HEK293 (cell line): ENCODE data around the gene TM7SF3.

ENCODE experiments used
- BCL11B ChIP-seq: fragments of 450-650 bp; formaldehyde crosslinking; IDR thresholded peaks from 2 replicates; pipeline ENCODE4 v1.5.1; 2016; ENCODE audit warnings: low read depth, missing biosample characterization, missing genetic modification characterization
- BCL6B ChIP-seq: fragments of 450-650 bp; formaldehyde crosslinking; IDR thresholded peaks from 2 replicates; pipeline ENCODE4 v1.5.1; 2017; ENCODE audit warnings: missing biosample characterization, missing genetic modification characterization
- KLF7 ChIP-seq: fragments of 450-650 bp; formaldehyde crosslinking; IDR thresholded peaks from 2 replicates; pipeline ENCODE4 v1.5.1; 2016; ENCODE audit warnings: missing biosample characterization, missing genetic modification characterization, borderline replicate concordance
- KLF8 ChIP-seq: fragments of 450-650 bp; formaldehyde crosslinking; IDR thresholded peaks from 2 replicates; pipeline ENCODE4 v1.5.1; 2016; ENCODE audit warnings: missing biosample characterization, missing genetic modification characterization
- PBX3 ChIP-seq: sonication (generic); formaldehyde crosslinking; IDR thresholded peaks from 2 replicates; pipeline ENCODE4 v1.8.1; 2022; ENCODE audit warnings: mild to moderate bottlenecking, moderate library complexity, missing genetic modification reagents
- YY1 ChIP-seq: fragments of 450-650 bp; formaldehyde crosslinking; IDR thresholded peaks from 2 replicates; pipeline ENCODE4 v1.5.1; 2018; ENCODE audit warnings: missing biosample characterization, missing genetic modification characterization
- ZBTB10 ChIP-seq: fragments of 450-650 bp; formaldehyde crosslinking; IDR thresholded peaks from 2 replicates; pipeline ENCODE4 v1.5.1; 2016; ENCODE audit warnings: missing biosample characterization, missing genetic modification characterization
- ZBTB7A ChIP-seq: fragments of 450-650 bp; formaldehyde crosslinking; IDR thresholded peaks from 2 replicates; pipeline ENCODE4 v1.5.1; 2016; ENCODE audit warnings: low read depth, missing biosample characterization, missing genetic modification characterization
- ZNF133 ChIP-seq: fragments of 450-650 bp; formaldehyde crosslinking; IDR thresholded peaks from 2 replicates; pipeline ENCODE4 v1.5.1; 2016; ENCODE audit warnings: missing biosample characterization, missing genetic modification characterization
- ZNF146 ChIP-seq: fragments of 450-650 bp; formaldehyde crosslinking; IDR thresholded peaks from 2 replicates; pipeline ENCODE4 v1.5.1; 2016; ENCODE audit warnings: missing biosample characterization, missing genetic modification characterization
- ZNF16 ChIP-seq: fragments of 450-650 bp; formaldehyde crosslinking; IDR thresholded peaks from 2 replicates; pipeline ENCODE4 v1.5.1; 2016; ENCODE audit warnings: low read depth, missing biosample characterization, missing genetic modification characterization
- ZNF175 ChIP-seq: fragments of 450-650 bp; formaldehyde crosslinking; IDR thresholded peaks from 2 replicates; pipeline ENCODE4 v1.5.1; 2016; ENCODE audit warnings: missing biosample characterization, missing genetic modification characterization
- ZNF274 ChIP-seq, 2 experiments: fragments of 200-500 bp in 1 of 2; fragments of 450-650 bp in 1 of 2; sonication (Bioruptor generic) in 1 of 2; formaldehyde crosslinking in 1 of 2; IDR thresholded peaks; 2 replicates each; pipeline versions ENCODE4 v1.5.1 to v1.6.1; 2014 to 2016; ENCODE audit warnings: borderline replicate concordance in 1 of 2, inconsistent platforms in 1 of 2, low read length in 1 of 2, missing biosample characterization in 1 of 2, missing genetic modification characterization in 1 of 2
- ZNF37A ChIP-seq: fragments of 450-650 bp; IDR thresholded peaks from 2 replicates; pipeline ENCODE4 v1.5.1; 2018; ENCODE audit warnings: missing biosample characterization, missing genetic modification characterization
- ZNF398 ChIP-seq: fragments of 450-650 bp; formaldehyde crosslinking; IDR thresholded peaks from 2 replicates; pipeline ENCODE4 v1.5.1; 2017; ENCODE audit warnings: missing biosample characterization, missing genetic modification characterization
- ZNF423 ChIP-seq: fragments of 450-650 bp; formaldehyde crosslinking; IDR thresholded peaks from 2 replicates; pipeline ENCODE4 v1.5.1; 2016; ENCODE audit warnings: missing biosample characterization, missing genetic modification characterization
- ZNF473 ChIP-seq: fragments of 450-650 bp; formaldehyde crosslinking; IDR thresholded peaks from 2 replicates; pipeline ENCODE4 v1.5.1; 2017; ENCODE audit warnings: missing biosample characterization, missing genetic modification characterization
- ZNF510 ChIP-seq: fragments of 450-650 bp; formaldehyde crosslinking; IDR thresholded peaks from 2 replicates; pipeline ENCODE4 v1.5.1; 2018; ENCODE audit warnings: mild to moderate bottlenecking, missing genetic modification characterization, missing biosample characterization; ENCODE audit not compliant: insufficient replicate concordance
- ZNF654 ChIP-seq: fragments of 450-650 bp; formaldehyde crosslinking; IDR thresholded peaks from 2 replicates; pipeline ENCODE4 v1.5.1; 2016; ENCODE audit warnings: low read depth, missing biosample characterization, missing genetic modification characterization
- ZNF707 ChIP-seq: fragments of 450-650 bp; formaldehyde crosslinking; IDR thresholded peaks from 2 replicates; pipeline ENCODE4 v1.5.1; 2016; ENCODE audit warnings: missing biosample characterization, missing genetic modification characterization
- TF ChIP-seq, protein P1 (sequence below): fragments of 450-650 bp; formaldehyde crosslinking; IDR thresholded peaks from 2 replicates; pipeline ENCODE4 v1.5.1; 2016; ENCODE audit warnings: missing biosample characterization, missing genetic modification characterization, borderline replicate concordance
- TF ChIP-seq, protein P2 (sequence below): fragments of 450-650 bp; formaldehyde crosslinking; IDR thresholded peaks from 2 replicates; pipeline ENCODE4 v1.5.1; 2016; ENCODE audit warnings: missing biosample characterization, missing genetic modification characterization, low read depth
- TF ChIP-seq, protein P3 (sequence below): IDR thresholded peaks from 2 replicates; pipeline ENCODE4 v1.6.1; 2011; ENCODE audit warnings: mild to moderate bottlenecking, low read depth, low read length, borderline replicate concordance
- TF ChIP-seq, protein P4 (sequence below): fragments of 450-650 bp; IDR thresholded peaks from 2 replicates; pipeline ENCODE4 v1.5.1; 2018; ENCODE audit warnings: missing biosample characterization, missing genetic modification characterization

Gene TM7SF3

DNA sequence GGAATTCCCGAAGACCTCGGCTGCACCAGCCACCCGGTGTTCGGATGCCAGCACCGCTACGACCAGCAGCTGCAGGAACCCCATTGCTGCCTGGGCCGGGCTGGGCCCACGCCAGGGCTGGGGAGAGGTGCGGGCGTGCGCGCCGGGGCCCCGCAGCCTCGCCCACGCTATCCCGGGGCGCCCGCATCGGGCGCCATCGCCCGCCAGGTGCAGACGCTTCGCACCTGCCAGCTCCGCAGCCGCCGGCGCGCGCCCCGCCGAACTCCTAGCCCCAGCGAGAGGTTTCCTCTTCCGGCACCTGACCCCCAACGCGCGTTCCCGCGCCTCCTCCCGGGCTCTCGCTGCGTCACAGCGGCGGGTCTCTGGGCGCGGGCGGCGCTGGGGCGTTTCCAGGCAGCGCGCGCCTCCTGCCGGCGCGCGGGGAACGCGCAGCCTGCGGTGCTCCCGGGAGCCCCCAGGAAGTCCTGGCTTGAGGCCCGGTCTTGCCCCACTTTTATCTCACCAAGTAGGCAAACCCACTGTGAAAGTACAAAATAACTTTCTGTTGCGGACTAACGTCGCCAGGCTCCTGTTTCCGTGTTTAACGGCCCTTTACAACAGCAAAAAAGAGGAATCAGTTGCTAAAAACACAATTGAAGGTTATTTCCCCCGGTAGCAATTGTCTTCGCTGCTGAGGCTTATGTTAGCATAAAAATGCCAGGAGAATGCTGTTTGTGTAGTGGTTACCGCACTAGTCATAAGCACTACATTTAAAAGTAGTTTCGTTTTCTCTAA lies at the start of gene TM7SF3 (continued):
- TF ChIP-seq ZNF274 (IDR thresholded peaks at IDR 0.05; ENCODE audit: low read length) = no peak
- TF ChIP-seq ZNF274 (tag by site-specific recombination; IDR thresholded peaks at IDR 0.05; ENCODE audit: borderline replicate concordance) = no peak
- TF ChIP-seq PBX3 (CRISPR knock-in tag) = no peak; the same call in 1 of the 2 replicates
- no peak for TF ChIP-seq ZNF175
- no peak for TF ChIP-seq ZBTB10
- TF ChIP-seq KLF7 (tag by site-specific recombination) = no peak
- TF ChIP-seq ZBTB7A (tag by site-specific recombination) = no peak
- TF ChIP-seq ZNF473 (tag by site-specific recombination) = no peak
- TF ChIP-seq BCL11B (tag by site-specific recombination) = no peak
- TF ChIP-seq ZNF510 = no peak
- no peak for TF ChIP-seq ZNF398
- TF ChIP-seq, protein P1, sequence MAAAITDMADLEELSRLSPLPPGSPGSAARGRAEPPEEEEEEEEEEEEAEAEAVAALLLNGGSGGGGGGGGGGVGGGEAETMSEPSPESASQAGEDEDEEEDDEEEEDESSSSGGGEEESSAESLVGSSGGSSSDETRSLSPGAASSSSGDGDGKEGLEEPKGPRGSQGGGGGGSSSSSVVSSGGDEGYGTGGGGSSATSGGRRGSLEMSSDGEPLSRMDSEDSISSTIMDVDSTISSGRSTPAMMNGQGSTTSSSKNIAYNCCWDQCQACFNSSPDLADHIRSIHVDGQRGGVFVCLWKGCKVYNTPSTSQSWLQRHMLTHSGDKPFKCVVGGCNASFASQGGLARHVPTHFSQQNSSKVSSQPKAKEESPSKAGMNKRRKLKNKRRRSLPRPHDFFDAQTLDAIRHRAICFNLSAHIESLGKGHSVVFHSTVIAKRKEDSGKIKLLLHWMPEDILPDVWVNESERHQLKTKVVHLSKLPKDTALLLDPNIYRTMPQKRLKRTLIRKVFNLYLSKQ = no peak
- TF ChIP-seq BCL6B (tag by site-specific recombination) = no peak
- peak; percentile 33 for TF ChIP-seq ZNF654 (tag by site-specific recombination)
- no peak for TF ChIP-seq ZNF146
- TF ChIP-seq YY1 (tag by site-specific recombination) = 0 out of 2 replicates have a peak, but pooled peaks have one; percentile 9
- no peak for TF ChIP-seq ZNF16
- TF ChIP-seq, protein P2, sequence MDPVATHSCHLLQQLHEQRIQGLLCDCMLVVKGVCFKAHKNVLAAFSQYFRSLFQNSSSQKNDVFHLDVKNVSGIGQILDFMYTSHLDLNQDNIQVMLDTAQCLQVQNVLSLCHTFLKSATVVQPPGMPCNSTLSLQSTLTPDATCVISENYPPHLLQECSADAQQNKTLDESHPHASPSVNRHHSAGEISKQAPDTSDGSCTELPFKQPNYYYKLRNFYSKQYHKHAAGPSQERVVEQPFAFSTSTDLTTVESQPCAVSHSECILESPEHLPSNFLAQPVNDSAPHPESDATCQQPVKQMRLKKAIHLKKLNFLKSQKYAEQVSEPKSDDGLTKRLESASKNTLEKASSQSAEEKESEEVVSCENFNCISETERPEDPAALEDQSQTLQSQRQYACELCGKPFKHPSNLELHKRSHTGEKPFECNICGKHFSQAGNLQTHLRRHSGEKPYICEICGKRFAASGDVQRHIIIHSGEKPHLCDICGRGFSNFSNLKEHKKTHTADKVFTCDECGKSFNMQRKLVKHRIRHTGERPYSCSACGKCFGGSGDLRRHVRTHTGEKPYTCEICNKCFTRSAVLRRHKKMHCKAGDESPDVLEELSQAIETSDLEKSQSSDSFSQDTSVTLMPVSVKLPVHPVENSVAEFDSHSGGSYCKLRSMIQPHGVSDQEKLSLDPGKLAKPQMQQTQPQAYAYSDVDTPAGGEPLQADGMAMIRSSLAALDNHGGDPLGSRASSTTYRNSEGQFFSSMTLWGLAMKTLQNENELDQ (tag by site-specific recombination) = no peak
- TF ChIP-seq ZNF133 (tag by site-specific recombination) = no peak
- TF ChIP-seq KLF8 (tag by site-specific recombination) = peak; percentile 76
- TF ChIP-seq ZNF707 (tag by site-specific recombination) = no peak
- TF ChIP-seq, protein P3, sequence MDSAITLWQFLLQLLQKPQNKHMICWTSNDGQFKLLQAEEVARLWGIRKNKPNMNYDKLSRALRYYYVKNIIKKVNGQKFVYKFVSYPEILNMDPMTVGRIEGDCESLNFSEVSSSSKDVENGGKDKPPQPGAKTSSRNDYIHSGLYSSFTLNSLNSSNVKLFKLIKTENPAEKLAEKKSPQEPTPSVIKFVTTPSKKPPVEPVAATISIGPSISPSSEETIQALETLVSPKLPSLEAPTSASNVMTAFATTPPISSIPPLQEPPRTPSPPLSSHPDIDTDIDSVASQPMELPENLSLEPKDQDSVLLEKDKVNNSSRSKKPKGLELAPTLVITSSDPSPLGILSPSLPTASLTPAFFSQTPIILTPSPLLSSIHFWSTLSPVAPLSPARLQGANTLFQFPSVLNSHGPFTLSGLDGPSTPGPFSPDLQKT = no peak
- no peak for TF ChIP-seq ZNF37A
- TF ChIP-seq, protein P4, sequence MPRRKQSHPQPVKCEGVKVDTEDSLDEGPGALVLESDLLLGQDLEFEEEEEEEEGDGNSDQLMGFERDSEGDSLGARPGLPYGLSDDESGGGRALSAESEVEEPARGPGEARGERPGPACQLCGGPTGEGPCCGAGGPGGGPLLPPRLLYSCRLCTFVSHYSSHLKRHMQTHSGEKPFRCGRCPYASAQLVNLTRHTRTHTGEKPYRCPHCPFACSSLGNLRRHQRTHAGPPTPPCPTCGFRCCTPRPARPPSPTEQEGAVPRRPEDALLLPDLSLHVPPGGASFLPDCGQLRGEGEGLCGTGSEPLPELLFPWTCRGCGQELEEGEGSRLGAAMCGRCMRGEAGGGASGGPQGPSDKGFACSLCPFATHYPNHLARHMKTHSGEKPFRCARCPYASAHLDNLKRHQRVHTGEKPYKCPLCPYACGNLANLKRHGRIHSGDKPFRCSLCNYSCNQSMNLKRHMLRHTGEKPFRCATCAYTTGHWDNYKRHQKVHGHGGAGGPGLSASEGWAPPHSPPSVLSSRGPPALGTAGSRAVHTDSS (tag by site-specific recombination) = no peak
- no peak; the same call in 1 of the 2 replicates for TF ChIP-seq ZNF423
